ENCODE results near the gene HAND1. TPM values are rescaled to one million over a fixed set of nuclear protein-coding genes. Genes with fewer than 3 reads are reported as not detected.
A peak's percentile ranks its signal among the peaks of the same experiment; 100 is the strongest.

The HAND1 gene
- polyA plus RNA-seq, 6 donors from 2014 or later: not detected

- DNase-seq: no peak
- no peak overlapping the region for H3K27ac Mint-ChIP-seq
- H3K36me3 Mint-ChIP-seq: peaks cover 22 to 23% of the 10 kb centered on the region in 2 donors
- no peaks in the 10 kb centered on the region for H3K9me3 Mint-ChIP-seq
- no peak overlapping the region for H3K4me3 Mint-ChIP-seq
- peaks cover 7 to 16% (median 10%) of the 10 kb centered on the region in 3 donors for H3K4me1 Mint-ChIP-seq
- ATAC-seq (ENCODE audit: low read depth in 2 of 2): no peak
- H3K27me3 Mint-ChIP-seq: no peaks in the 10 kb centered on the region
Measured at GRCh38 chr5:154456540-154456939, 21.5 kb downstream of the HAND1 start.

GRCh38 chr5:154455585-154455984, 22.4 kb downstream of the HAND1 start:
- Mint-ChIP-seq H3K27ac (no peak overlapping the region), H3K4me3 (no peak overlapping the region), H3K36me3 (peaks cover 22 to 31% of the 10 kb centered on the region in 2 donors), H3K27me3 (no peaks in the 10 kb centered on the region), H3K9me3 (no peaks in the 10 kb centered on the region), H3K4me1 (peaks cover 3 to 13% (median 9%) of the 10 kb centered on the region in 3 donors)
- no peak for DNase-seq
- no peak for ATAC-seq (ENCODE audit: low read depth in 2 of 2)

- ATAC-seq (ENCODE audit: low read depth in 2 of 2): no peak
- H3K27ac Mint-ChIP-seq: no peak overlapping the region
- DNase-seq: no peak
- peaks cover 20 to 31% (median 25%) of the 10 kb centered on the region in 3 donors for H3K4me1 Mint-ChIP-seq
- H3K27me3 Mint-ChIP-seq: no peaks in the 10 kb centered on the region
- H3K9me3 Mint-ChIP-seq: no peaks in the 10 kb centered on the region
- no peak overlapping the region for H3K4me3 Mint-ChIP-seq
- H3K36me3 Mint-ChIP-seq: peaks cover 12 to 27% of the 10 kb centered on the region in 2 donors
Measured at GRCh38 chr5:154451957-154452356, 26.1 kb downstream of the HAND1 start.

- no peak overlapping the region for H3K27ac Mint-ChIP-seq
Measured at GRCh38 chr5:154449786-154450185, 28.2 kb downstream of the HAND1 start.

GRCh38 chr5:154447089-154447725, 30.8 kb downstream of the HAND1 start:
- Mint-ChIP-seq H3K4me1 (peaks cover 38 to 54% (median 39%) of the 10 kb centered on the region in 3 donors), H3K36me3 (peaks cover 14% of the 10 kb centered on the region in 2 donors), H3K4me3 (peak overlapping the region; percentile 81 to 96 (median 92)), H3K27ac (peak overlapping the region; percentile 16 to 91 (median 68)), H3K9me3 (no peaks in the 10 kb centered on the region), H3K27me3 (no peaks in the 10 kb centered on the region)
- DNase-seq (no peak), ATAC-seq (ENCODE audit: low read depth in 2 of 2) (no peak)

More at GRCh38 chr5:154449786-154450185, 28.2 kb downstream of the HAND1 start:
- H3K4me3 Mint-ChIP-seq: peak overlapping the region in 1 of 8 donors; percentile 26
- H3K9me3 Mint-ChIP-seq: no peaks in the 10 kb centered on the region
- no peaks in the 10 kb centered on the region for H3K27me3 Mint-ChIP-seq
- peaks cover 31 to 42% (median 40%) of the 10 kb centered on the region in 3 donors for H3K4me1 Mint-ChIP-seq
- peaks cover 16 to 21% of the 10 kb centered on the region in 2 donors for H3K36me3 Mint-ChIP-seq
- DNase-seq: no peak
- no peak for ATAC-seq (ENCODE audit: low read depth in 2 of 2)

GRCh38 chr5:154446195-154447088, 31.6 kb downstream of the HAND1 start:
- no peaks in the 10 kb centered on the region for H3K9me3 Mint-ChIP-seq
- no peaks in the 10 kb centered on the region for H3K27me3 Mint-ChIP-seq
- peak overlapping the region in 5 of 6 donors; percentile 16 to 95 (median 80) for H3K27ac Mint-ChIP-seq
- H3K36me3 Mint-ChIP-seq: peaks cover 16 to 22% of the 10 kb centered on the region in 2 donors
- peaks cover 45 to 57% (median 46%) of the 10 kb centered on the region in 3 donors for H3K4me1 Mint-ChIP-seq
- DNase-seq: peak; percentile 33
- ATAC-seq (ENCODE audit: low read depth in 2 of 2): no peak
- H3K4me3 Mint-ChIP-seq: peak overlapping the region; percentile 81 to 100 (median 93)

- H3K4me3 Mint-ChIP-seq: peak within 1 kb of the TSS; percentile 96 to 100 (median 100)
- peak within 1 kb of the TSS; percentile 90 to 98 (median 96) for H3K27ac Mint-ChIP-seq
- peak; percentile 94 for ATAC-seq (ENCODE audit: low read depth in 2 of 2)
- peaks cover 44 to 54% (median 47%) of the 10 kb centered on the region in 3 donors for H3K4me1 Mint-ChIP-seq
- no peaks in the 10 kb centered on the region for H3K27me3 Mint-ChIP-seq
- H3K36me3 Mint-ChIP-seq: peaks cover 14 to 24% of the 10 kb centered on the region in 2 donors
- peak; percentile 97 for DNase-seq
- no peaks in the 10 kb centered on the region for H3K9me3 Mint-ChIP-seq
Measured at GRCh38 chr5:154445422-154446194, 32.4 kb downstream of the HAND1 start, which contains the start of gene SAP30L. Gene SAP30L (plus strand): TSS chr5:154445997. CDS start chr5:154446605, 608 bp downstream.

GRCh38 chr5:154444556-154445421, 33.2 kb downstream of the HAND1 start:
- peaks cover 39 to 50% (median 43%) of the 10 kb centered on the region in 3 donors for H3K4me1 Mint-ChIP-seq
- H3K9me3 Mint-ChIP-seq: no peaks in the 10 kb centered on the region
- H3K27ac Mint-ChIP-seq: peak overlapping the region; percentile 90 to 98 (median 96)
- H3K36me3 Mint-ChIP-seq: peaks cover 11 to 24% of the 10 kb centered on the region in 2 donors
- ATAC-seq (ENCODE audit: low read depth in 2 of 2) (no peak), DNase-seq (no peak)
- no peaks in the 10 kb centered on the region for H3K27me3 Mint-ChIP-seq
- peak overlapping the region; percentile 96 to 100 (median 100) for H3K4me3 Mint-ChIP-seq

- no peaks in the 10 kb centered on the region for H3K9me3 Mint-ChIP-seq
- no peak for DNase-seq
- ATAC-seq (ENCODE audit: low read depth in 2 of 2): no peak
- H3K4me1 Mint-ChIP-seq: peaks cover 35 to 39% (median 38%) of the 10 kb centered on the region in 3 donors
- peaks cover 28 to 31% of the 10 kb centered on the region in 2 donors for H3K36me3 Mint-ChIP-seq
- H3K27ac Mint-ChIP-seq: no peak overlapping the region
- H3K27me3 Mint-ChIP-seq: no peaks in the 10 kb centered on the region
- H3K4me3 Mint-ChIP-seq: peak overlapping the region in 3 of 8 donors; percentile 15 to 60 (median 47)
Measured at GRCh38 chr5:154442801-154443200, 35.2 kb downstream of the HAND1 start.

- H3K9me3 Mint-ChIP-seq: no peaks in the 10 kb centered on the region
- H3K4me3 Mint-ChIP-seq: no peak overlapping the region
- no peaks in the 10 kb centered on the region for H3K27me3 Mint-ChIP-seq
- H3K4me1 Mint-ChIP-seq: peaks cover 22 to 28% (median 28%) of the 10 kb centered on the region in 3 donors
- H3K36me3 Mint-ChIP-seq: peaks cover 38 to 39% of the 10 kb centered on the region in 2 donors
- ATAC-seq (ENCODE audit: low read depth in 2 of 2) (no peak), DNase-seq (no peak)
- H3K27ac Mint-ChIP-seq: no peak overlapping the region
Measured at GRCh38 chr5:154440540-154440939, 37.5 kb downstream of the HAND1 start.

- Mint-ChIP-seq H3K4me1 (peaks cover 5 to 16% (median 11%) of the 10 kb centered on the region in 3 donors), H3K27ac (no peak overlapping the region), H3K9me3 (no peaks in the 10 kb centered on the region), H3K4me3 (peak overlapping the region in 1 of 8 donors; percentile 3), H3K36me3 (peaks cover 37 to 44% of the 10 kb centered on the region in 2 donors), H3K27me3 (no peaks in the 10 kb centered on the region)
- DNase-seq (no peak), ATAC-seq (ENCODE audit: low read depth in 2 of 2) (no peak)
Measured at GRCh38 chr5:154437281-154437965, 40.6 kb downstream of the HAND1 start.

- no peak for DNase-seq
- Mint-ChIP-seq H3K9me3 (no peaks in the 10 kb centered on the region), H3K36me3 (peaks cover 27 to 32% of the 10 kb centered on the region in 2 donors), H3K27me3 (no peaks in the 10 kb centered on the region), H3K27ac (no peak overlapping the region), H3K4me1 (peaks cover 0 to 5% (median 2%) of the 10 kb centered on the region in 3 donors), H3K4me3 (no peak overlapping the region)
- no peak for ATAC-seq (ENCODE audit: low read depth in 2 of 2)
Measured at GRCh38 chr5:154435226-154435625, 42.8 kb downstream of the HAND1 start.
